ENCODE data around the gene RIPK4. TPM values are rescaled to one million over a fixed set of nuclear protein-coding genes. Genes with fewer than 3 reads are reported as not detected.

RIPK4 gene
- total RNA-seq, 1 donor from 2014 or later = 15.7 TPM

DNA sequence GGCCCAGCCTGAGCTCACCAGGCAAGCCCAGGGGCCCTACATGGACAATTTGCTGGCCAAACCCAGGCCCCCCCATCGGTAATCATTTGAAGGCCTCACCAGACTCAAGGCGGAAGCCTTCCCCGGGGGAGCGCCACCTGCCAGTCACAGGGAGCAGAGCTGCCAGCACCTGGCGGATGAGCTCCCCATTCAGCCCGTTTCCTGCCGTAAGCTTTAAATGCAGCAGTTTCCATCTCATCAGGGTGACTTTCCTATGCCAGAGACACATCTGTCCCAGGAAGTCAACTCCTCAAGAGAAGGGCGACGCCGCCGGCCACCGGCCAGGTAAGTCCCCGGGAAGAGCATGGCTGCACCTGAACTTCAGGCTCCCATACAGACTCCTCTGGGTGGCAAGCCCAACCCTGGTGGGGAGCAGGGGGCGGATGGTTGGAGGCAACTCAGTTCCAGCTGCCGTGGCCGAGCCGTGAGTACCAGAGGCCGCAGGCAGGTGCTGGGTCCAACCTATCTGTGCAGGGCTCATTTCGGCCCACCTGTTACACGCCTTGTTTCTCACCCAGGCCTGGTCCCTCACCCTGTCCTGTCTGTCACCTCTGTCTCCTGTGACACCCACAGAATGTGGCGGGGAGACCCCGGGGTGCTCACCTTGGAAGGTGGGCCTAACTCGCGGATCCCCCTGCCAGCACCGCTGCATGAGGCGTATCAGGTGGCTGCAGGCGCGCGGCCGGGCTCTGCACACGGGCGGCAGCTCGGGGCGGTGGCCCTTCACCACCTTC is 20.7 kb downstream of the RIPK4 start:
- no peak for DNase-seq (ENCODE audit: low spot score in 2 of 2, unreplicated experiment in 2 of 2)
- Mint-ChIP-seq H3K36me3 (peaks cover 37% of the 10 kb centered on the region), H3K27ac (no peak overlapping the region), H3K4me1 (peaks cover 4% of the 10 kb centered on the region), H3K27me3 (ENCODE audit: low read depth) (no peaks in the 10 kb centered on the region), H3K9me3 (no peaks in the 10 kb centered on the region), H3K4me3 (no peak overlapping the region)
- TF ChIP-seq, protein P1, sequence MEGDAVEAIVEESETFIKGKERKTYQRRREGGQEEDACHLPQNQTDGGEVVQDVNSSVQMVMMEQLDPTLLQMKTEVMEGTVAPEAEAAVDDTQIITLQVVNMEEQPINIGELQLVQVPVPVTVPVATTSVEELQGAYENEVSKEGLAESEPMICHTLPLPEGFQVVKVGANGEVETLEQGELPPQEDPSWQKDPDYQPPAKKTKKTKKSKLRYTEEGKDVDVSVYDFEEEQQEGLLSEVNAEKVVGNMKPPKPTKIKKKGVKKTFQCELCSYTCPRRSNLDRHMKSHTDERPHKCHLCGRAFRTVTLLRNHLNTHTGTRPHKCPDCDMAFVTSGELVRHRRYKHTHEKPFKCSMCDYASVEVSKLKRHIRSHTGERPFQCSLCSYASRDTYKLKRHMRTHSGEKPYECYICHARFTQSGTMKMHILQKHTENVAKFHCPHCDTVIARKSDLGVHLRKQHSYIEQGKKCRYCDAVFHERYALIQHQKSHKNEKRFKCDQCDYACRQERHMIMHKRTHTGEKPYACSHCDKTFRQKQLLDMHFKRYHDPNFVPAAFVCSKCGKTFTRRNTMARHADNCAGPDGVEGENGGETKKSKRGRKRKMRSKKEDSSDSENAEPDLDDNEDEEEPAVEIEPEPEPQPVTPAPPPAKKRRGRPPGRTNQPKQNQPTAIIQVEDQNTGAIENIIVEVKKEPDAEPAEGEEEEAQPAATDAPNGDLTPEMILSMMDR (IDR thresholded peaks at IDR 0.05; ENCODE audit: unreplicated experiment) = no peak

DNA sequence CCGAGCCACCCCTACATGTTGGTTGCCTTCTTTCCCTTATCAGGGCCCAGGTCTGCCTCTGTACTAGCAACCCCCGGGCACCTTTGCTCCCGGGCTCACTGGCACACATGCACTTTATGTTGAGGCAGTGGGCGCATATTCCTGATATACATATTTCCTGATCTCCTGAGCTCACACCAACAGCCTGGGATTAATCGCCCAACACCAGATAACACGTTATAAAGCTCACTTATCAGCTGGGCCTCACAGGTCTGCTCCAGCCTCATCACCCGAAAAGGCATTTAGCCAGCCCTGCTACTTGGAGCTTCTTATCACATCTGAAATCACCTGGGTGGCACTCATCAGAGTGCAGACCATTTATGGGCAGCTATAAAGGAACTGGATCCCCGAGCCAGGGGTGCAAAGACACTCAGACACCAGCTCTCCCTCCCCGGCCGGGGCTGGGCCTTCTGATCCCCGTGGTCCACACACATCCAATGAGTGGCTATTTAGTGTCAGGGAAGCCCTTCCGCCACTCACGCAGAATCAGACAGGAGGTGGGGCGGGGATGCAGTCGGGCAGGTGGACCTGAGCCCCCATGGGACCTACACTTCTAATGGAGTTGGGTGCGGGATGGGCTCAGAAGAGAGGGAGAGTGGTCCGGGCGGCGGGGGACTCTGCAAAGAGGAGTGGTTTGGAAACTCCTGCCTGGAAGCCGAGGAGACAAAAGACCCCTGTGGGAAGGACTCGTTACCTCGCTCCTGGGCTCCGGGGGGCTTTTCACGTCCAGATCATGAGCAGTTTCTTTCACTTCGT is 21.6 kb downstream of the RIPK4 start:
- H3K27ac Mint-ChIP-seq = no peak overlapping the region
- TF ChIP-seq, protein P1 (IDR thresholded peaks at IDR 0.05; ENCODE audit: unreplicated experiment) = no peak
- DNase-seq (ENCODE audit: low spot score in 2 of 2, unreplicated experiment in 2 of 2) = no peak
- no peaks in the 10 kb centered on the region for H3K9me3 Mint-ChIP-seq
- no peaks in the 10 kb centered on the region for H3K4me1 Mint-ChIP-seq
- no peak overlapping the region for H3K4me3 Mint-ChIP-seq
- H3K27me3 Mint-ChIP-seq (ENCODE audit: low read depth) = no peaks in the 10 kb centered on the region
- H3K36me3 Mint-ChIP-seq = peaks cover 40% of the 10 kb centered on the region

DNA sequence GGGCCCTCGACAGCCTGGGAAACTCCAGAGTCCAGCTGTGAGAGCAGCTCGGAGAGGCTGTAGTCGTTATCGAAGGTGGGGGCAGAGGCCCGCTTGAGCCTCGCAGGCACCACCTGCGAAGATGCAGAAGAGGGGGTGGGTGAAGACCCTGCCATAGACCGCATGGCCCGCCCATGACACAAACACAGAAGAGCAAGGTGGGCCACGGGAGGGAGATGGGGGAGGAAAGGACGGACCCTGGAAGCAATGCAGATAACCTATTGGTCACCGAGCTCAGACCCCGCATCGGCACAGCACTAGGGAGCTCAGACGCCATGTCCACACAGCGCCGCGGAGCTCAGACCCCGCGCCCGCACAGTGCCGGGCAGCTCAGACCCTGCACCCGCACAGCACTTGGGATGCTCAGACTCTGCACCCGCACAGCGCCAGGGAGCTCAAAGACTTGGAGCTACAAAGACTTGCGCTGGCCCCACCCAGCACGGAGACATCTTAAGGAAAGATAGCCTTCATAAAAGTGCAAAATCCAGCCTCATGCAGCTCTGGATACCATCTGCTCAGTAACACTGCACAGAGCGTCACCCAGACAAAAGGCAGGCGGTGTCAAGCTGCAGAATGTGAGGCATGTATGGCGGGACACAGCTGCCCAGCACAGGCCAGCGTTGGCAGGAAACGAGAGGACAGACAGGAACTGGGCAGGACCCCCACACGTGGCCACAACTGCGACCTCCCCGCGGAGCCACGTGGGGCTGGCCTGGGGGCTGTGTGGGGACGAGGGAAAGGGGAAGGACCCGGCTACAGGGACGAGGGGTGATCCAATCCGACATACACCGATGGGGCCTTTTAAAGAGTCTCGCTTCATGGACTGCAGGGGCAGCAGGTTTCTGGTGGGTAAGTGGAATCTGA is 22.6 kb downstream of the RIPK4 start:
- Mint-ChIP-seq H3K9me3 (no peaks in the 10 kb centered on the region), H3K4me3 (no peak overlapping the region), H3K27me3 (ENCODE audit: low read depth) (no peaks in the 10 kb centered on the region), H3K27ac (no peak overlapping the region), H3K4me1 (no peaks in the 10 kb centered on the region), H3K36me3 (peaks cover 50% of the 10 kb centered on the region)
- DNase-seq (ENCODE audit: low spot score in 2 of 2, unreplicated experiment in 2 of 2) = no peak
- TF ChIP-seq, protein P1 (IDR thresholded peaks at IDR 0.05; ENCODE audit: unreplicated experiment) = no peak

DNA sequence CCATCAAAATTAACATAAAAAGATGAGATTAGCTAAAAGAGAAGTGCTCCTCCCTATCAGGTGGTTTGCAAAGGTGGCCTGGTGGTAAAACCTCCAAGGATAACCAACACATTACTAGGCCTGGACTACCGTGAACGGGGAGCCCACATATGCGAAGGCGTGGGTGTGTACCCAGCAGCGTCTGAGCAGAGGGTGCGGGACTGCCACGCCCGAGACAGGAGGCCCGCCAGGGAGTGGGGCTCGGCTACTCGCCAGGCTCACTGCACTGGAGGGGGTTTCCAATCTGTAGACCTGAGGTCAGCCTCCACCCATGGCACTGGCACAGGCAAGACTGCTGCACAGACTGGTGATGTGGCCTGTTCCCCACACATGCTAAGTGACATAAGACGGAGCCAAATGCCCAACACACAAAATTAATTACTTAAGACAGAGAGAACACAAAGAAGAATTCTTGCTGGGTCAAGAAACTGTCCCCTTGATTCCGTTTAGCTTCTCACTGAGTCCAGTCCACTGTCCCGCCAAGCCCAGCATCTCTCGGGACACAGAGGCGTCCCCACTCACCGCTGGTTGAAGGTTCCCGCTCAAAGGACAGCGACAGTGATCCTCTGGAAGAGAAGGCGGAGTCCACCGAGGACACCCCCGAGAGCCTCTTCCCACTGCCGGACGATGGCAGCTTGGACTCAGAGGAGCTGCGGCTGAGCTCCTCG is 23.4 kb downstream of the RIPK4 start:
- no peak overlapping the region for H3K27ac Mint-ChIP-seq
- H3K4me1 Mint-ChIP-seq = no peaks in the 10 kb centered on the region
- peaks cover 4% of the 10 kb centered on the region for H3K9me3 Mint-ChIP-seq
- H3K36me3 Mint-ChIP-seq = peaks cover 55% of the 10 kb centered on the region
- no peaks in the 10 kb centered on the region for H3K27me3 Mint-ChIP-seq (ENCODE audit: low read depth)
- TF ChIP-seq, protein P1 (IDR thresholded peaks at IDR 0.05; ENCODE audit: unreplicated experiment) = no peak
- no peak overlapping the region for H3K4me3 Mint-ChIP-seq
- no peak for DNase-seq (ENCODE audit: low spot score in 2 of 2, unreplicated experiment in 2 of 2)
